Endothelial cell of umbilical vein (primary cell): ENCODE measurements around the gene TMPRSS5. TPM values are rescaled to one million over a fixed set of nuclear protein-coding genes. Genes with fewer than 3 reads are reported as not detected.

ENCODE experiments used
- BruUV-seq: library from RNA; stranded (reverse); fragments of 400-500 nt; replicated peaks from 2 replicates; lab custom pipeline; 2021; lab: Mats Ljungman, UMichigan
- CTCF ChIA-PET: fragments of 300-600, 350-600 bp; sonication (Branson Sonifier 250); formaldehyde crosslinking; loops from one replicate; lab custom pipeline; 2021; ENCODE audit warnings: antibody characterized with exemption, inconsistent platforms; lab: Charles Lee
- POLR2A ChIA-PET: fragments of 300-600, 350-600 bp; sonication (Branson Sonifier 250); formaldehyde crosslinking; loops from one replicate; lab custom pipeline; 2021; ENCODE audit warnings: antibody characterized with exemption, inconsistent platforms; lab: Charles Lee
- DNase-seq: peaks from one replicate; pipeline ENCODE4 v3.0.0-alpha.2; 2011; ENCODE audit warnings: low read depth, low spot score
- FAIRE-seq: peaks from 2 replicates; lab custom pipeline; 2011; peaks lifted over from hg19 to GRCh38; lab: Jason Lieb, UNC
- H2AFZ ChIP-seq: 2 replicates; pipeline ENCODE4 v1.6.0; 2012; ENCODE audit warnings: low read depth, low read length, control low read depth, inconsistent platforms
- H3K27ac ChIP-seq: 2 replicates; pipeline ENCODE4 v1.5.1; 2011; ENCODE audit warnings: low read depth, mild to moderate bottlenecking, control low read depth, low read length, moderate library complexity; ENCODE audit not compliant: insufficient read depth
- H3K27me3 ChIP-seq, 2 experiments: 2 replicates each; pipeline versions ENCODE4 v1.6.0 to v1.6.1; 2011; ENCODE audit warnings: low read length in 2 of 2, mixed read lengths in 1 of 2; ENCODE audit not compliant: control insufficient read depth in 2 of 2, insufficient read depth in 2 of 2
- H3K36me3 ChIP-seq, 2 experiments: 2 replicates in 1 of 2; 3 replicates in 1 of 2; pipeline ENCODE4 v1.5.1; 2011; ENCODE audit warnings: low read length in 2 of 2, mild to moderate bottlenecking in 1 of 2, moderate library complexity in 1 of 2; ENCODE audit not compliant: control insufficient read depth in 2 of 2, insufficient read depth in 2 of 2; ENCODE audit errors: extremely low read depth in 1 of 2
- H3K4me1 ChIP-seq: 3 replicates; pipeline ENCODE4 v1.5.1; 2011; ENCODE audit warnings: mild to moderate bottlenecking, low read length; ENCODE audit not compliant: control insufficient read depth, insufficient read depth; ENCODE audit errors: extremely low read depth
- H3K4me2 ChIP-seq: 2 replicates; pipeline ENCODE4 v1.6.1; 2011; ENCODE audit warnings: low read length, control low read depth, mixed read lengths; ENCODE audit not compliant: insufficient read depth
- H3K4me3 ChIP-seq, 3 experiments: fragments of 200-600 bp in 1 of 3; sonication (generic), shearing (Covaris generic) in 1 of 3; replicated peaks in 1 of 3; 2 replicates each; pipeline ENCODE4 v1.5.1; 2011 to 2016; ENCODE audit warnings: control low read depth in 3 of 3, low read length in 3 of 3, mild to moderate bottlenecking in 2 of 3, inconsistent platforms in 1 of 3, low read depth in 1 of 3, moderate library complexity in 1 of 3; ENCODE audit not compliant: insufficient read depth in 1 of 3
- H3K79me2 ChIP-seq: 2 replicates; pipeline ENCODE4 v1.6.0; 2012; ENCODE audit warnings: low read length, inconsistent platforms; ENCODE audit not compliant: control insufficient read depth, insufficient read depth
- H3K9ac ChIP-seq: replicated peaks from 2 replicates; pipeline ENCODE3; 2011; ENCODE audit warnings: low read length, control low read depth; ENCODE audit not compliant: insufficient read depth; ENCODE audit errors: extremely low read depth
- H3K9me1 ChIP-seq: replicated peaks from 3 replicates; pipeline ENCODE4 v1.6.0; 2011; ENCODE audit warnings: mild to moderate bottlenecking, low read length; ENCODE audit not compliant: control insufficient read depth, insufficient read depth; ENCODE audit errors: extremely low read depth
- H3K9me3 ChIP-seq: replicated peaks from 2 replicates; pipeline ENCODE4 v1.5.1; 2012; ENCODE audit warnings: low read length, inconsistent platforms; ENCODE audit not compliant: control insufficient read depth, insufficient read depth
- H4K20me1 ChIP-seq: replicated peaks from 2 replicates; pipeline ENCODE3; 2011; ENCODE audit warnings: mild to moderate bottlenecking, low read length; ENCODE audit not compliant: control insufficient read depth, insufficient read depth; ENCODE audit errors: extremely low read depth
- CTCF ChIP-seq, 2 donors: IDR thresholded peaks; 1 replicate in 1 of 2; 2 replicates in 1 of 2; pipeline ENCODE4 v1.5.1; 2011; ENCODE audit warnings: low read length in 2 of 2, mild to moderate bottlenecking in 2 of 2, moderate library complexity in 2 of 2, control low read depth in 1 of 2, inconsistent platforms in 1 of 2, low read depth in 1 of 2; ENCODE audit not compliant: insufficient read depth in 1 of 2; ENCODE audit errors: extremely low read depth in 1 of 2
- EZH2 ChIP-seq: IDR thresholded peaks from 2 replicates; pipeline ENCODE4 v1.6.1; 2012; ENCODE audit warnings: borderline replicate concordance, low read depth, mild to moderate bottlenecking, moderate library complexity, low read length, inconsistent platforms; ENCODE audit not compliant: severe bottlenecking
- FOS ChIP-seq: IDR thresholded peaks from 2 replicates; pipeline ENCODE4 v1.6.1; 2011; ENCODE audit warnings: mild to moderate bottlenecking, low read length, moderate library complexity, borderline replicate concordance; ENCODE audit not compliant: insufficient read depth
- GATA2 ChIP-seq: IDR thresholded peaks from 2 replicates; pipeline ENCODE4 v1.7.0; 2011; ENCODE audit warnings: low read depth, mild to moderate bottlenecking, moderate library complexity, mixed read lengths, low read length; ENCODE audit not compliant: insufficient read length, insufficient read depth
- JUN ChIP-seq: IDR thresholded peaks from 2 replicates; pipeline ENCODE4 v1.6.1; 2011; ENCODE audit warnings: borderline replicate concordance, low read depth; ENCODE audit not compliant: insufficient read length, insufficient read depth
- MAX ChIP-seq: IDR thresholded peaks from 2 replicates; pipeline ENCODE4 v1.6.1; 2011; ENCODE audit not compliant: insufficient read depth, insufficient read length
- MYC ChIP-seq: IDR thresholded peaks from one replicate; pipeline ENCODE4 v1.6.1; 2011; ENCODE audit warnings: mild to moderate bottlenecking, low read depth, low read length
- POLR2A ChIP-seq: IDR thresholded peaks from 2 replicates; pipeline ENCODE4 v1.6.1; 2012; ENCODE audit warnings: low read depth, mild to moderate bottlenecking, control low read depth, low read length
- POLR2AphosphoS5 ChIP-seq: IDR thresholded peaks from 2 replicates; pipeline ENCODE4 v1.6.1; 2012; ENCODE audit warnings: low read depth, mild to moderate bottlenecking, control low read depth, low read length, moderate library complexity; ENCODE audit not compliant: insufficient read depth
- dilution Hi-C: fragments of 300-500 bp; cut with MboI; formaldehyde crosslinking; loops from one replicate; pipeline ENCODE4 v1.15.0; 2019; ENCODE audit warnings: low sequenced_read_pairs; ENCODE audit not compliant: extremely low pct_ligation_motif_present
- intact Hi-C: fragments of 100-400 bp; cut with micrococcal nuclease; formaldehyde crosslinking; loops from one replicate; pipeline ENCODE4 v1.10.0; 2022
- polyA plus RNA-seq, 4 experiments: library from polyadenylated mRNA; depleted of rRNA in 3 of 4; stranded (reverse) in 3 of 4; unstranded in 1 of 4; fragments of >200 nt; gene quantifications; 2 replicates each; pipeline versions ENCODE4 v1.2.1 to v1.2.3, GENCODE V29; 2011 to 2012; ENCODE audit warnings: missing spikeins in 1 of 4
- total RNA-seq: library from RNA; stranded (reverse); gene quantifications from 2 replicates; pipeline ENCODE4 v1.2.3, GENCODE V29; 2021

Gene TMPRSS5
- total and polyA plus RNA-seq, 2 donors (not counting 3 experiments of a cell fraction or from before 2014, with no cell fraction given) = 0.40 to 0.64 TPM

GRCh38 chr11:113668255-113668654, 37.9 kb downstream of the TMPRSS5 start:
- Histone ChIP-seq H3K27me3 (no peaks in the 10 kb centered on the region), H3K4me1 (no peaks in the 10 kb centered on the region), H3K9me1 (no peaks in the 10 kb centered on the region), H3K36me3 (no peaks in the 10 kb centered on the region), H3K9ac (no peak overlapping the region), H3K4me3 (no peak overlapping the region), H3K9me3 (no peaks in the 10 kb centered on the region), H3K79me2 (no peaks in the 10 kb centered on the region), H3K4me2 (no peak overlapping the region), H4K20me1 (no peaks in the 10 kb centered on the region), H2AFZ (no peak overlapping the region), H3K27ac (no peak overlapping the region)
- intact Hi-C loops = no loop called here
- no TSS peak for BruUV-seq
- no peak for DNase-seq
- dilution Hi-C loops = no loop called here
- ChIA-PET CTCF (no interaction called here), POLR2A (interaction anchor here (0.5 kb wide), 1 partner anchor 17 kb away, joined by 4 read pairs; no protein-coding TSS in a partner anchor)
- FAIRE-seq = no peak
- no peak for TF ChIP-seq EZH2
- TF ChIP-seq POLR2A = no peak

GRCh38 chr11:113667801-113668200, 38.3 kb downstream of the TMPRSS5 start:
- intact Hi-C loops = no loop called here
- CTCF ChIA-PET = no interaction called here
- Histone ChIP-seq H3K9me1 (no peaks in the 10 kb centered on the region), H3K9me3 (no peaks in the 10 kb centered on the region), H2AFZ (no peak overlapping the region), H3K4me3 (no peak overlapping the region), H4K20me1 (no peaks in the 10 kb centered on the region), H3K27ac (no peak overlapping the region), H3K4me2 (no peak overlapping the region), H3K36me3 (no peaks in the 10 kb centered on the region), H3K9ac (no peak overlapping the region), H3K79me2 (no peaks in the 10 kb centered on the region), H3K27me3 (no peaks in the 10 kb centered on the region), H3K4me1 (no peaks in the 10 kb centered on the region)
- dilution Hi-C loops = no loop called here
- TF ChIP-seq FOS (no peak), MYC (no peak), POLR2A (no peak), JUN (no peak), EZH2 (no peak), POLR2AphosphoS5 (no peak), GATA2 (no peak), MAX (no peak), CTCF (IDR thresholded peaks at IDR 0.05; ENCODE audit: extremely low read depth in 1 of 2, insufficient read depth in 1 of 2, low read depth in 1 of 2, low read length in 2 of 2) (no peak)
- FAIRE-seq (no peak), DNase-seq (no peak)
- POLR2A ChIA-PET = no interaction called here
- BruUV-seq = no TSS peak
